Mesothelial cell of epicardium (in vitro differentiated cells): Measurements from ENCODE around the gene CAPZA2. TPM values are rescaled to one million over a fixed set of nuclear protein-coding genes. Genes with fewer than 3 reads are reported as not detected.

Experiments
- DNase-seq, 2 experiments: peaks; one replicate each; pipeline ENCODE4 v3.0.0; 2021; ENCODE audit warnings: low spot score in 2 of 2; ENCODE audit not compliant: unreplicated experiment in 2 of 2
- H3K27ac Mint-ChIP-seq: 2 replicates; pipeline ENCODE4 v1.8.0; 2021; ENCODE audit warnings: mixed read lengths
- H3K27me3 Mint-ChIP-seq: 2 replicates; pipeline ENCODE4 v1.8.0; 2021; ENCODE audit warnings: low read depth, mixed read lengths
- H3K36me3 Mint-ChIP-seq: 2 replicates; pipeline ENCODE4 v1.8.0; 2021; ENCODE audit warnings: mixed read lengths
- H3K4me1 Mint-ChIP-seq: 2 replicates; pipeline ENCODE4 v1.8.0; 2021; ENCODE audit warnings: mixed read lengths
- H3K4me3 Mint-ChIP-seq: 2 replicates; pipeline ENCODE4 v1.8.0; 2021; ENCODE audit warnings: mild to moderate bottlenecking, moderate library complexity, mixed read lengths
- H3K9me3 Mint-ChIP-seq: 2 replicates; pipeline ENCODE4 v1.8.0; 2021; ENCODE audit warnings: mixed read lengths
- CTCF ChIP-seq: fragments of 200-600 bp; sonication (generic); IDR thresholded peaks from one replicate; pipeline ENCODE4 v1.5.0; 2021; ENCODE audit warnings: antibody characterized with exemption; ENCODE audit not compliant: unreplicated experiment
- total RNA-seq: library from RNA; stranded (reverse); gene quantifications from 3 replicates; pipeline ENCODE4 v1.2.1, GENCODE V29; 2021

Gene CAPZA2
- total RNA-seq, 1 donor from 2014 or later: 109 TPM

DNA sequence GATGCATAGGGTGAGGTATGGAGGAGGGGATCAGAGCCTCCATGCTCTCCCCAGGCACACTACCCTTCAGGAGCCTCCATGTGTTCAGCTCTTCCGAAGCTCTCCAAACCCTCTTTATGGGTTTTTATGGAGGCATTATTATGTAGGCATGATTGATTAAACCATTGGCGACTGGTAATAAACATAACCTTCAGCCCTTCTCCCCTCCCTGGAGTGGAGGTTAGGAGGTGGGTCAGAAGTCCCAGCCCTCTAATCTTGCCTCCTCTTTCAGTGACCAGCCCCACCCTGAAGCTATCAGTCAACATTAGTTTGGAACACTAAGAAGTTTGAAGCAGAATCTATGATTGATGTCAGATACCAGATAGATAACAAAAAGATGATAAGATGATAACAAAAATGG is 23.3 kb downstream of the CAPZA2 start:
- Mint-ChIP-seq H3K27me3 (no peaks in the 10 kb centered on the region), H3K4me3 (no peak overlapping the region), H3K36me3 (peaks cover 28% of the 10 kb centered on the region), H3K27ac (no peak overlapping the region), H3K9me3 (peaks cover 9% of the 10 kb centered on the region), H3K4me1 (peaks cover 2% of the 10 kb centered on the region)
- TF ChIP-seq CTCF: no peak
- no peak for DNase-seq

- no peak overlapping the region for H3K4me3 Mint-ChIP-seq
- no peaks in the 10 kb centered on the region for H3K27me3 Mint-ChIP-seq
- no peak for TF ChIP-seq CTCF
- H3K27ac Mint-ChIP-seq: no peak overlapping the region
- peaks cover 9% of the 10 kb centered on the region for H3K9me3 Mint-ChIP-seq
- DNase-seq: no peak
- peaks cover 26% of the 10 kb centered on the region for H3K36me3 Mint-ChIP-seq
- H3K4me1 Mint-ChIP-seq: peaks cover 2% of the 10 kb centered on the region
Measured at GRCh38 chr7:116886543-116887156, 24.3 kb downstream of the CAPZA2 start.

DNA sequence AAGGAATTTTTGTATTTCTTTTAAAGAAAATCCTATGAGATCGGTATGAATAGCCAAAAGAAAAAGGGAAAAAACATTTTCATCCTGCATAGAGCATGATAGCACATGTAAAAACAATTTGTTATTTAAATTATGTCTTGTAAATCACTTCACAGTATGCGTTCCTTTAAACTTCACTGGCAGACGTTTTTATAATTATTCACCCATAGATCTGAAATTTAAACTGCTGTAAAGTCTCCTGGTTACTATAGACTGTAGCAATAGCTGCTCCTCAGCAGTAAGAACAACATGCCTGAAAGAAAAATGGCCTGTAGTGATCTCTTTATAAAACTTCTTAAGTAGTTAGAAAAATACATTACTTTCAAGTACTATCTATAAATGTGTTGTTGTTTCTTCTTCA is 26.5 kb downstream of the CAPZA2 start:
- Mint-ChIP-seq H3K4me1 (peaks cover 2% of the 10 kb centered on the region), H3K9me3 (peaks cover 15% of the 10 kb centered on the region), H3K27me3 (no peaks in the 10 kb centered on the region), H3K4me3 (no peak overlapping the region), H3K27ac (no peak overlapping the region), H3K36me3 (peaks cover 43% of the 10 kb centered on the region)
- no peak for DNase-seq
- TF ChIP-seq CTCF: no peak

- Mint-ChIP-seq H3K4me3 (no peak overlapping the region), H3K36me3 (peaks cover 38% of the 10 kb centered on the region), H3K4me1 (peaks cover 6% of the 10 kb centered on the region), H3K9me3 (peaks cover 18% of the 10 kb centered on the region), H3K27ac (no peak overlapping the region), H3K27me3 (no peaks in the 10 kb centered on the region)
- DNase-seq: no peak
- no peak for TF ChIP-seq CTCF
Measured at GRCh38 chr7:116895849-116896248, 33.5 kb downstream of the CAPZA2 start.

GRCh38 chr7:116897661-116898060 is 35.3 kb downstream of the CAPZA2 start:
- DNase-seq: no peak
- H3K27me3 Mint-ChIP-seq: no peaks in the 10 kb centered on the region
- no peak overlapping the region for H3K4me3 Mint-ChIP-seq
- H3K4me1 Mint-ChIP-seq: peaks cover 6% of the 10 kb centered on the region
- peaks cover 16% of the 10 kb centered on the region for H3K9me3 Mint-ChIP-seq
- peak overlapping the region; percentile 11 for H3K27ac Mint-ChIP-seq
- peaks cover 39% of the 10 kb centered on the region for H3K36me3 Mint-ChIP-seq
- no peak for TF ChIP-seq CTCF

DNA sequence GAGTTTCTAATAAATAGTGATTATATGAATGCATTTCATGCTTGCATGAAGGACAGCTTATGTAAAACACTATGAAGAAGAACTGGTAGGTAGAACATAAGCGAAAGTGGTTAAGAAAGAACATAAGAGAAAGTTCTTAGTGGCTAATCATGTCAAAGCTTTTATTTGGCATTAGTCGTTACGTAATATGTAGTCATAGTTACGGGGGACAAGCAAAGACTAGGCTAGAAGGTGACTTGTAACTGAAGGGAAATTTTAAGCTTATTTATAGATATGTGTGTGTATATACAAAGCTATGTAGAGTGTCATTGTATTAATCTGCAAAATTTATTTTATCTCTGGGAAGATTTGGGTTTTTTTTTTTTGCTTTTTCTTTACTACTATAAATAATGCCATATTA is 36.9 kb downstream of the CAPZA2 start:
- Mint-ChIP-seq H3K9me3 (peaks cover 13% of the 10 kb centered on the region), H3K27me3 (no peaks in the 10 kb centered on the region), H3K27ac (no peak overlapping the region), H3K4me3 (no peak overlapping the region), H3K4me1 (peaks cover 6% of the 10 kb centered on the region), H3K36me3 (peaks cover 41% of the 10 kb centered on the region)
- DNase-seq: no peak
- TF ChIP-seq CTCF: no peak
